ENCODE results near the gene DHX32.

DHX32 gene

DNA sequence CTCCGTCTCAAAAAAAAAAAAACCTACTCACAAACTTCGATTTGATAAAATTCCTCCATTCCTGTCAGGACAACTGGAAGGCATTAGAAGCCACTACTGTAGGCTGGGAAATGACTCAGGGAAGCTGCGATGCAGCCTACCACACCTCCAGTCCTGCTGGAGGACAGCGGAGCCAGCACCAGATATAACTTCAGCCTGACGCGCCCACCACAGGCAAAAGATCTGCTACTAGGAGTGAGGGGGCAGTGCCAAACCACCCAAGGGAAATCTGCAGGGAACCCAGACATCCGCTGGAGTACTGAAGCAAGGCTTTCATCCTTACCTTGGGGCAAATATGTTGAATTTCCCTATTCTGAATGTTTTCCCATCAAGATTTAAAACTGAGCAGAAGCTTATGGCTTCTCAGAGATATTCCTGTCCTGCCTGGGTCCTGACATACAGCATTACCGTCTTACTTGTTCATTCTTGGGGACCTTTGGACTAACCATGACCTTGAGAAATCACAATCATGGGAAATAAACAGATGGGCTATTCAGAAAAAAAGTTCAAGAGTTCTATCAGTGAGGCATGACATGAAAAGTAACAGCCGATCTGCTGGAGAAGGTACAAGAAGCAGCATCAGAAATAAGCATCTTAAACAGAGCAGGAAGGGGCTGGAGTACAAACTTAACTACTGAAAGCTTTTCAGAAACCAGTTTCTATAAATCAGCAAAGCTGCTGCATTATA, 37.3 kb downstream of the DHX32 start:
- Histone ChIP-seq H3K36me3 (ENCODE audit: insufficient read depth, low read length) (peaks cover 45% of the 10 kb centered on the region), H3K27me3 (ENCODE audit: insufficient read depth, low read length) (no peaks in the 10 kb centered on the region), H3K27ac (ENCODE audit: low read depth, low read length) (no peak overlapping the region), H3K4me3 (ENCODE audit: low read length) (no peak overlapping the region), H3K4me1 (ENCODE audit: insufficient read depth, low read length) (no peaks in the 10 kb centered on the region), H3K9ac (ENCODE audit: low read depth, low read length) (no peak overlapping the region), H3K9me3 (ENCODE audit: insufficient read depth, low read depth, low read length) (no peaks in the 10 kb centered on the region)
- WGBS, result 95% methylated on average over 9 of the region's 9 CpGs

DNA sequence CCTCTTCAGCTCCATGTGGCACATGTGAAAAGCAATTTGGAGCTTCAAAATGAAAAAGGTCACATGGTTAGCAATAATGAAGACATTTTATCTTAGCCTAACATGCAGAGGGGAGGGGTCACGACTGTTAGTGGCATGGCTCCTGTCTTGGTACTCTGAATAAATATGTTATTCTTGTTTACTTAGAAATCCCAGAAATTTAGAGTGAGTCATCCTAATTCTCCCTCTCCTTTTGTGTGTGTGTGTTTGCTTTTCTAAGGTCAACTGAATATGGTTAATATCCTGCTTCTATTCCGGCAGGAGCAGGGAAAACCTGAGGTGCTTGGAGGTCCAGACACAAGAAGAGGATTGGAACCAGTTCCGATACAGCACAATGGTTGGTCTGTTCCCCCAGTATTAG, 40.1 kb downstream of the DHX32 start:
- Histone ChIP-seq H3K9me3 (ENCODE audit: insufficient read depth, low read depth, low read length) (no peaks in the 10 kb centered on the region), H3K4me1 (ENCODE audit: insufficient read depth, low read length) (no peaks in the 10 kb centered on the region), H3K4me3 (ENCODE audit: low read length) (no peak overlapping the region), H3K36me3 (ENCODE audit: insufficient read depth, low read length) (peaks cover 71% of the 10 kb centered on the region), H3K27me3 (ENCODE audit: insufficient read depth, low read length) (no peaks in the 10 kb centered on the region), H3K27ac (ENCODE audit: low read depth, low read length) (no peak overlapping the region), H3K9ac (ENCODE audit: low read depth, low read length) (no peak overlapping the region)
- 93% methylated on average over 3 of the region's 3 CpGs for WGBS

DNA sequence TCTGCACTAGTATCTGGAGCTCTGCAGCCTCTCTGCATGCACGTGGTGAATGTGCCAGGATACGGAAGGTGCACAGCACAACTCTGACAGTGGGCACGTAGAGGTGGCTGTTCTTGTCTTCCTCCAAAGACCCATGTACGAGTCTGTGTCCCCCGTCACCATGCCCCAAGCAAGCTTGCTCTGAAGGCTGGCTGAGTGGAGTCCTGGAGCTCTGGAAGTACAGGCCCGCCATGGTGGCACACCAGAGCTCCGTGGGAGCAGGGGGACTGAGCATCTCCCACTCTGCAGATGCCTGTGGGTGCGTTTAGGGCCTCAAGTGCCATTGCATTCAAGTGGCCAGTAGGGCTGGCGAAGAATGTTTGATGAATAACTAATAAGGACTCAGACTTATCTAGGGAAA, 40.7 kb downstream of the DHX32 start:
- Histone ChIP-seq H3K36me3 (ENCODE audit: insufficient read depth, low read length) (peaks cover 76% of the 10 kb centered on the region), H3K27me3 (ENCODE audit: insufficient read depth, low read length) (no peaks in the 10 kb centered on the region), H3K9me3 (ENCODE audit: insufficient read depth, low read depth, low read length) (no peaks in the 10 kb centered on the region), H3K27ac (ENCODE audit: low read depth, low read length) (no peak overlapping the region), H3K4me1 (ENCODE audit: insufficient read depth, low read length) (no peaks in the 10 kb centered on the region), H3K4me3 (ENCODE audit: low read length) (no peak overlapping the region), H3K9ac (ENCODE audit: low read depth, low read length) (no peak overlapping the region)
- 95% methylated on average over 9 of the region's 9 CpGs for WGBS

DNA sequence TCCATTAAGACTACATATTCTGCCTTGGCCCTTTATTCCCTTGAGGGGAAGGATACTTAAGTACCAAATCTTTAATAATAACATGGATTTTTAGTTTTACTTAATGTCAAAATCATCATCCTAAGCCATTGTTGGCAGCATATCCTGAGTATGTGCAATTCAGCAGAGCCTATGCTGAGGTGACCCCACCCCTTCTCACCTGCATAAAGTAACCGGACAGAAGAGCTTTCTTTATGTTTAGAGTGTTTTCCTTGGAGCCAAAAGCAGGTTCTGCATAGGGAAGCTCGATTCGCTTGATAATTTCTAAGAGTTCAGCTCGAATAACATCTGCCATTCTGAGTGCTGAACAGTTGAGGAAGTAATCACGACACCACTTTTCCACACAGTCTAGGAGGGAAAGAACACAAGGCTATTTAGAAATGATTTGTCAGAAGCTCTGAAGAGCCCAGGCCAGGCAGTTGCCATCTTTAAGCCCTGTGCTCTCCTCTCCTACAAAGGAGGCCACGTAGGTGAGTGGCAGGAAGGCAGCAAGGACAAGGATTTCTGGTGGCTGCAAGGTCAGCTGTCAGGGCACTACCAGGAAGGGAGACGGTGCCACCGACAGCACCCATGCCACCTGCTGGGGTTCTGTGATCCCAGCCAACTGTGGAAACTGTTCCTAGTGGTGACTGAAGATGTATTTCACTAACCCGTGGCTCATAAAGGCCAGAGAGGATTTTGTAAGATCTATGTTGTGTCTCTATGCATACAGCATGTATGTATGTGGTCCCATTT, 42.1 kb downstream of the DHX32 start:
- H3K4me3 ChIP-seq (ENCODE audit: low read length), result no peak overlapping the region
- no peaks in the 10 kb centered on the region for H3K27me3 ChIP-seq (ENCODE audit: insufficient read depth, low read length)
- no peak overlapping the region for H3K9ac ChIP-seq (ENCODE audit: low read depth, low read length)
- H3K4me1 ChIP-seq (ENCODE audit: insufficient read depth, low read length), result no peaks in the 10 kb centered on the region
- H3K36me3 ChIP-seq (ENCODE audit: insufficient read depth, low read length), result peaks cover 83% of the 10 kb centered on the region
- H3K9me3 ChIP-seq (ENCODE audit: insufficient read depth, low read depth, low read length), result no peaks in the 10 kb centered on the region
- H3K27ac ChIP-seq (ENCODE audit: low read depth, low read length), result no peak overlapping the region
- 92% methylated on average over 9 of the region's 9 CpGs for WGBS

DNA sequence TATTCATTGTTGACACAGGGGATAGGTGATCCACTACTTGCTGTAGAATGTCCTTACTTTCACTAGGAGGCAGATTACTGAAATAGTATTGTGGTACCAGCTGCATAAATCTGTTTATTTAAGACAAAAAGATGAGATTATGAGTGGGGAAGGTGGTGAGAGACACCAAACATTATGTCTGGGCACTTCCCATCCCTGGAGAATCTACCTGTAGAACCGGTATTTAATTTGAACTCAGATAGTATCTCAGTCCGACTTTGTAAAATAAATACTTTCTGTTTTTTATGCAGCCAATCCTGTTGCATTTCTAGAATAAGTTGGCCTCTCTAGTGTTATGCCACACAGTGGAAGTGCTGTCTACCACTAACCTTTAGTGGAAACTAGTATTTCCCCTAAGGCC, 44.3 kb downstream of the DHX32 start:
- Histone ChIP-seq H3K27me3 (ENCODE audit: insufficient read depth, low read length) (no peaks in the 10 kb centered on the region), H3K9ac (ENCODE audit: low read depth, low read length) (no peak overlapping the region), H3K36me3 (ENCODE audit: insufficient read depth, low read length) (peaks cover 93% of the 10 kb centered on the region), H3K9me3 (ENCODE audit: insufficient read depth, low read depth, low read length) (no peaks in the 10 kb centered on the region), H3K4me1 (ENCODE audit: insufficient read depth, low read length) (no peaks in the 10 kb centered on the region), H3K4me3 (ENCODE audit: low read length) (no peak overlapping the region), H3K27ac (ENCODE audit: low read depth, low read length) (no peak overlapping the region)
- WGBS, result 100% methylated on average over 2 of the region's 2 CpGs

DNA sequence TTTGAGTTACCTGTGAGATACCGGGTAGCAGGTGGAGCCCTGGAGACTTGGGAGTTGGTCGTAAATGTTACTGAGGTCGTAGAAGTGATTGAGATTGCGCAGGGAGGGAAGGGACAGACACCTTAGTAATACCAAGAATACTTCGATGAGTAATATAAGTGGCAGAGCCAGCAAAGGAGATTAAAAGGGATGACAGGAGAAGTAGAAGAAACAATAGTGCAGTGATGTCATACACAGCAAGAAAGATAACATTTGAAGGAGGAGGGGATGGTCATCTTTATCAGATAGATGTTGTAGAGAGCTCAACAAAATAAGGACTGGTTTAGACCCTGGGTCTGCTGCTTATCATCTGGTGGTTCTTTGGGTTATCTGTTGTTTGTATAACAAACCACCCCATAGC, 52.8 kb downstream of the DHX32 start:
- peaks cover 9% of the 10 kb centered on the region; the same call in 1 of the 2 replicates for H3K4me1 ChIP-seq (ENCODE audit: insufficient read depth, low read length)
- WGBS, result 95% methylated on average over 5 of the region's 5 CpGs
- H3K36me3 ChIP-seq (ENCODE audit: insufficient read depth, low read length), result peaks cover 86% of the 10 kb centered on the region
- no peak overlapping the region for H3K9ac ChIP-seq (ENCODE audit: low read depth, low read length)
- H3K27me3 ChIP-seq (ENCODE audit: insufficient read depth, low read length), result no peaks in the 10 kb centered on the region
- no peak overlapping the region for H3K4me3 ChIP-seq (ENCODE audit: low read length)
- no peak overlapping the region for H3K27ac ChIP-seq (ENCODE audit: low read depth, low read length)
- no peaks in the 10 kb centered on the region for H3K9me3 ChIP-seq (ENCODE audit: insufficient read depth, low read depth, low read length)

DNA sequence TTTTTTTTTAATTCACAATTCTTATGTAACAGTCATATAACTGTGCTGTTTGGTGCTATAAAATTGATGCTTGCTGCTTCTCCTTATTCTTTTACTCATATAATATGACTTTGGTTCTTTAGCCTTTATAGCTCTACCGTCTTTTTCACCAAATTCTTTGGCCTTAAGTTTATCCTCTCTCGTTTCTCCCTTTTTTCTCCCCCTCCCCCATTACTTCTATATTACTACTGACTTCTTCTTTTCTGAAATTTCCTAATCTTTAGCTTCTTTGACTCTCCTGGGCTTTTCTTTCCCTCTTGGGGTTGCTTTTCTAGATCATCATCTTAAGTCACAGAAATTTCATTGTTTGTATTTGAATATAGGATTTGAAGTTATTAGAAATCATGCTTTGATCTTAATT, 54.0 kb downstream of the DHX32 start:
- Histone ChIP-seq H3K36me3 (ENCODE audit: insufficient read depth, low read length) (peaks cover 75% of the 10 kb centered on the region), H3K27me3 (ENCODE audit: insufficient read depth, low read length) (no peaks in the 10 kb centered on the region), H3K27ac (ENCODE audit: low read depth, low read length) (no peak overlapping the region), H3K9ac (ENCODE audit: low read depth, low read length) (no peak overlapping the region), H3K4me1 (ENCODE audit: insufficient read depth, low read length) (peaks cover 9% of the 10 kb centered on the region; the same call in 1 of the 2 replicates), H3K9me3 (ENCODE audit: insufficient read depth, low read depth, low read length) (no peaks in the 10 kb centered on the region), H3K4me3 (ENCODE audit: low read length) (no peak overlapping the region)
- WGBS, result 92% methylated on average over 2 of the region's 2 CpGs

DNA sequence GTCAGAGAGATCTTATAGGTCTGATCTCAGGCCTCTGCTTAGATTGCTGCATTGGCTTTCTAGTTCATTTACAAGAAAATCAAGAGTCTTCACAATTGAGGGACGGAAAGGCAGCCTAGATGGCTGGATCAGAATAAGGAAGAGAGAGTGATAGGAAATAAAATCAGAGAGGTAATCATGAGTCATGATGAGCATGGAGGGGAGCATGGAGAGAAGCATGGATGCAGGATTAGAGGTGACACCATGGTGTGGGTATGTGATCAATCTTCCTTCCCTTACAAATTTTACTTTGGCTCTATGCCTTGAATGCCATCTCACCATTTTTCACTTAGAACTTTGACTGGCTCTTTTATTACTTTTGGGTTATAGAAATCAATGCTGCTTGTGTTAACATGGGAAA, 56.4 kb downstream of the DHX32 start:
- Histone ChIP-seq H3K9me3 (ENCODE audit: insufficient read depth, low read depth, low read length) (no peaks in the 10 kb centered on the region), H3K27me3 (ENCODE audit: insufficient read depth, low read length) (no peaks in the 10 kb centered on the region), H3K27ac (ENCODE audit: low read depth, low read length) (no peak overlapping the region), H3K9ac (ENCODE audit: low read depth, low read length) (peak overlapping the region; percentile 100), H3K36me3 (ENCODE audit: insufficient read depth, low read length) (peaks cover 51% of the 10 kb centered on the region), H3K4me3 (ENCODE audit: low read length) (peak overlapping the region; percentile 99), H3K4me1 (ENCODE audit: insufficient read depth, low read length) (peaks cover 9% of the 10 kb centered on the region; the same call in 1 of the 2 replicates)
- WGBS, result 82% methylated on average over 1 of the region's 1 CpG

DNA sequence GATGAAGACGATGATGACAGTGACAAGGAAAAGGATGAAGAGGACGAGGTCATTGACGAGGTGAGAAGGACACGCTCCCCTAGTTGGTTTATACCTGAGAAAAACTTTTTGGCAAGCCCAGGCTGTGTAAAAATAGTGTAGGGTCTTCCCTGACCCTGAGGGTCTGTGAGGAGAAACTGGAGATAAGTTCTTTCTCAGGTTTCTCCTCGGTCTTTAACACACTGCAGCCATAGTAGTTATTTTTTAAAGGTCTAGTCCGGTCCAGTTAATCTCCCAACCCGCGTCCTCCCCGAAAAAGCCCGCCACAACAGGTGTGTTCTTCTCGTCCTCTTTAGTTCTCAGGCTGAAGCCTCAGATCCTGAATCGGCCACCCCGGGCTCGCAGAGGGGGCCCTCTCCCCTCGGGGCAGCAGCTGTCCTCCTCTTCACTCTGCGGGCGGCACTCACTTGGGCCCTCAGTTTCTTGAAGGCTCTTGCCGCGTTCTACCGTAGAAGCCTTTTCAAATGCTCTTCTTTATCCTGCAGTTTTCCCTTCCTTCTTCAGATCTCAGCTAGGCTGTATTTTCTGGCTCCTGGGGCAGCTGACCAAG, 57.3 kb downstream of the DHX32 start:
- WGBS, result under 1% methylated on average over 19 of the region's 20 CpGs
- H3K4me3 ChIP-seq (ENCODE audit: low read length), result peak overlapping the region; percentile 99
- H3K9ac ChIP-seq (ENCODE audit: low read depth, low read length), result peak overlapping the region; percentile 100
- H3K27me3 ChIP-seq (ENCODE audit: insufficient read depth, low read length), result no peaks in the 10 kb centered on the region
- H3K4me1 ChIP-seq (ENCODE audit: insufficient read depth, low read length), result peaks cover 9% of the 10 kb centered on the region; the same call in 1 of the 2 replicates
- peaks cover 41% of the 10 kb centered on the region for H3K36me3 ChIP-seq (ENCODE audit: insufficient read depth, low read length)
- H3K27ac ChIP-seq (ENCODE audit: low read depth, low read length), result peak overlapping the region; percentile 96
- no peaks in the 10 kb centered on the region for H3K9me3 ChIP-seq (ENCODE audit: insufficient read depth, low read depth, low read length)

DNA sequence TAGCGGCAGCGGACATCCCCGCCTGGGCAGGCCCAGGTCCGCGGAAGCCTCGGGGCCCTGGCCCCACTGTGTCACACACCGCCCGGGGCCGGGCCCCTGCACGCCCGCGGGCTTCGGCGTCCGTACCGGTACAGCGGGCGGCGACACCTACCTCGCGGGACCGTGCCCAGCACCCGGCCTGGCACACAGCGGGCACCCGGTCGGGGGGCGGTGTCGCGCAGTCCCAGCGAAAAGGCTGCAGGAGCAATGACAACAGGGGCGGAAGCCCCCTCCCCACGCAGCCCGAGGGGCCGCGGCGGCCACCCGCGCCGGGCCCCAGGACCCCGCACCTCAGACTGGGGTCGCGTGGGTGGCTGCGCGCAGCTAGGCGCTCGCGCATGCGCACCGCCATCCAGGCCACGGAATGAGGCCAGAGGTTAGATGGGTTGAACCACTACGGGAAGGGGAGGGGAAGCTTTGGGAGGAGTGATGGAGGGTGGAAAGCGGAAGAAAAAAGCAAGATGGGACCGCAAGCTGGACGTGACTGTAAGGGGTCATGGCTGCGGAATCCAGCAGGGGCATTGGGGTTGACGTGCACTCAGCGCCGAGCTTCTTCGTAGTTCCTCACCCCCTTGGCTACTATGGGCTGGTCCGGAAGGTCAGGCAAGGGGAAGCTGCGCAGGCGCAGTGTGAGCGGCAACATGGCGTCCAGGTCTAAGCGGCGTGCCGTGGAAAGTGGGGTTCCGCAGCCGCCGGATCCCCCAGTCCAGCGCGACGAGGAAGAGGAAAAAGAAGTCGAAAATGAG, 58.0 kb downstream of the DHX32 start, which contains the start of the genes BCCIP and UROS:
Gene BCCIP (plus strand): TSS at position 669 of the 785 bp plus-strand sequence. CDS start 12 bp downstream, at position 681.
Gene UROS (minus strand): TSS at position 381 of the 785 bp plus-strand sequence. CDS start 6,759 bp downstream, outside the sequence.
- H3K4me3 ChIP-seq (ENCODE audit: low read length), result peak within 1 kb of the TSS; percentile 99
- under 1% methylated on average over 74 of the region's 74 CpGs for WGBS
- no peaks in the 10 kb centered on the region for H3K27me3 ChIP-seq (ENCODE audit: insufficient read depth, low read length)
- H3K27ac ChIP-seq (ENCODE audit: low read depth, low read length), result peak within 1 kb of the TSS; percentile 96
- peak within 1 kb of the TSS; percentile 100 for H3K9ac ChIP-seq (ENCODE audit: low read depth, low read length)
- peaks cover 34% of the 10 kb centered on the region for H3K36me3 ChIP-seq (ENCODE audit: insufficient read depth, low read length)
- H3K4me1 ChIP-seq (ENCODE audit: insufficient read depth, low read length), result peaks cover 9% of the 10 kb centered on the region; the same call in 1 of the 2 replicates
- H3K9me3 ChIP-seq (ENCODE audit: insufficient read depth, low read depth, low read length), result no peaks in the 10 kb centered on the region
